A204.1 (cell line): ENCODE results near the gene TMEM14C.
A peak's percentile ranks its signal among the peaks of the same experiment; 100 is the strongest.

Experiments
- FAIRE-seq: peaks from 2 replicates; lab custom pipeline; 2012; peaks lifted over from hg19 to GRCh38; lab: Jason Lieb, UNC

Gene TMEM14C

DNA sequence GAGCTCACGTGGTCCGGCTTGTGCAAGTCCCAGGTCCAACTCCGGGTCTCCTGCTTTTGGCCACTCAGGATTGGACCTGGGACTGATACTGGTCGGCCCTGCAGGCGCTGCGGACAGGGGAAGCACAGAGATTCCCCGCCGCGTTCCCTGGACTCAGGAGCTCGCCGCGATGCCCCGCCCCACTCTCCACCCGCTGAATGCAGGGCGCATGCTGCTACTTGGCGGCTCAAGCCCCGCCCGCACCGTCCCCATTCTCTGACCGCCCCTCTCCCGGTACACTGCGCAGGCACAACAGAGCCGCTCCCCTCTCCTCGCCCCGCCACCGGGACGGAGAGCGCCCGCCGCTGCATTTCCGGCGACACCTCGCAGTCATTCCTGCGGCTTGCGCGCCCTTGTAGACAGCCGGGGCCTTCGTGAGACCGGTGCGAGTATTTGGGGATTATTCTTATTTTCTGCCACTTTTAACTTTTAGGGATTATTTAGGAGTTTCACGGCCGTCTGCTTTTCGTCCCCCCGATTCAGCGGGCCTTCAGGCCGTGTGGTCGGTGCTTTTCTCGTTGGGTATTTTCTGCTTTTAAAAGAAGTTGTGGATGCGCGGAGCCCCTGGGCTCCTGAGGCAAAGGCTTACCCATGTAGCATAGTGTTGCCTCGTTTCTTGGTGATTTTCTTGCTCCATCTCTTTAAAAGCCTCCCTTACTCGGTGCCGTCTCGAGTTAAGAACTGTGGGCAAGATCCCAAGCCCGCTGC, at the start of gene TMEM14C:
TSS of gene TMEM14C (plus strand) at position 251 of the 747 bp plus-strand sequence. CDS start 1,544 bp downstream, outside the sequence.
- FAIRE-seq = no peak

GRCh38 chr6:10676403-10676802, 46.5 kb upstream of the TMEM14C start:
- no peak for FAIRE-seq

GRCh38 chr6:10678456-10678855, 44.4 kb upstream of the TMEM14C start:
- no peak for FAIRE-seq

DNA sequence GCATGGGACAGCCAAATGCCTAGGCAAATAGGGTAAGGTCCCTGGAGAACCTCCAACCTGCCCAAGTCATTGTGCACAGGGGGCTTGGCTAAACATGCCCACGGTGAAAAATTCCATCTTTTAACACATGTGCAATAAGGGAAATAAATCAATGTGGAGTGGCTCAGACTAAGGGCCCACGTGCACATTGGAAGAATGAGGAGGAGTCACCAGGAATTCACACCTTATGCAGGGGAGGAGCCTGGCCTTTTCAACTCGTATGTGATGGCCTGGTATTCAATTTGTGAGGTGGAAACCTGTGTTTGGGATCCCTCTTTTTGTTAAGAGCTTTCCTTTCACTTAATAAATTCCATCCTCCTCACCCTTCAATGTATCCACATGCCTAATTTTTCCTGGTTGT, 41.1 kb upstream of the TMEM14C start:
- FAIRE-seq = no peak

DNA sequence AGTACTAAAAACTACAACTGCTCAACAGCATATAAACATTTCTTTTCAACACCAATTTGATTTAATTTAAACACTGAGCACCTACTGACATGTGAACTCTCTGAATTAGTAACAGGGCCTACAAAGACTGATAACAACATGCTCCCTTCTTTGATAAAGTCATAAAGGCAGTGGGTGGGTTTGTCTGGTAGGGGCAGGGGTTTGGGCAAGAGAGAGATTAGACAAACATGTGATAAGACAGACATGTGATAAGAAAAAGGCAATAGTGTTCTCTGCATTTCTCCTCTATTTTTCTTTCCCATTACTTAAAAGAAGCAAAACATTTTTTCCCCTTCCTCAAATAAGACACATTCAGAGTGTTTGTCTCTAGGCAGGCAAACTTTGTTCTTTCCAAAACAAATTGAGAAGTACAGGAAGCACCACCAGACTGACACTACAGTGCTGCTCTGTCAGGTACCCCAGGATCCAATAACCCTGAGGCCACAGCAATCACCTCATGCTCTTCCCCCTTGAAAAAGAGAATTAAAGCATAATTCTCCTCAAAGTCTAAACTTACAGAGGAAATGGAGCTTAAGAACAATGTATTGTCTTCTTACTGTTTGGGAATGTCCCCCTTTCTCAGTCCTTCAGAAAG, 40.4 kb upstream of the TMEM14C start:
- no peak for FAIRE-seq

- FAIRE-seq = no peak
These were observed 38.3 kb upstream of the TMEM14C start for GRCh38 chr6:10684618-10685017.

GRCh38 chr6:10685092-10685915, 37.6 kb upstream of the TMEM14C start:
- FAIRE-seq = no peak

- no peak for FAIRE-seq
These were observed 36.0 kb upstream of the TMEM14C start for GRCh38 chr6:10686901-10687300.

- no peak for FAIRE-seq
These were observed 35.3 kb upstream of the TMEM14C start for GRCh38 chr6:10687582-10687981.

- no peak for FAIRE-seq
These were observed 32.0 kb upstream of the TMEM14C start for GRCh38 chr6:10690651-10691445.

DNA sequence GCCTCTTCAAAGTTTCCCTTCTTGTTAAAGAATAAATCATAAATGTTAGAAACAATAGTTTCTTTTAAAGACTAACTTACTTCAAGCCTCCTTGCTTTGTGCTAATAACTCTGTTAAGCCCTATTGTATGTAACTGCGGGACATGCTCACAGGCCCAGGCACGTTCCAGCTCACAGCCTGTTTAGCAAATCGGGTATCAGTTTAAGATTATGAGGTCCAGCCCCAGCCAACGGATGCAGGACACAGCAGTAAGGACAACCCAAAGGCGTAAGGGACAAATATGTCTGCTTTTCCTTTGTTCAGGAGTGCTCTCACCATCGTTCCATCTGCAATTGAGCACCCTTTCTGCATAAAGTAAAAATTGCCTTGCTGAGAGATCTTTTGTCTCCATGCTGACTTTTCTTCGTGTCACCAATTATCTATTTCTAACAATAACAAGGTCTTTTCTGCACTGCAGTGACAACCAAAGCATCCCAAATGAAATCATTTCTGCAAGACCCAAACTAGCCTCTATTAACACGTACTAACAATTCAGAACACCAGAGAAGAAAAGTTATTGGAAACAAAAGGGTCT, 29.8 kb upstream of the TMEM14C start:
- no peak for FAIRE-seq

- FAIRE-seq = peak; percentile 80
These were observed 28.4 kb upstream of the TMEM14C start, which contains the start of the genes C6orf52 and PAK1IP1 for GRCh38 chr6:10694302-10695085. Gene C6orf52 (minus strand): TSS chr6:10694616. CDS start chr6:10687550, 7,066 bp downstream. Gene PAK1IP1 (plus strand): TSS chr6:10694972. CDS start chr6:10694986, 14 bp downstream.

DNA sequence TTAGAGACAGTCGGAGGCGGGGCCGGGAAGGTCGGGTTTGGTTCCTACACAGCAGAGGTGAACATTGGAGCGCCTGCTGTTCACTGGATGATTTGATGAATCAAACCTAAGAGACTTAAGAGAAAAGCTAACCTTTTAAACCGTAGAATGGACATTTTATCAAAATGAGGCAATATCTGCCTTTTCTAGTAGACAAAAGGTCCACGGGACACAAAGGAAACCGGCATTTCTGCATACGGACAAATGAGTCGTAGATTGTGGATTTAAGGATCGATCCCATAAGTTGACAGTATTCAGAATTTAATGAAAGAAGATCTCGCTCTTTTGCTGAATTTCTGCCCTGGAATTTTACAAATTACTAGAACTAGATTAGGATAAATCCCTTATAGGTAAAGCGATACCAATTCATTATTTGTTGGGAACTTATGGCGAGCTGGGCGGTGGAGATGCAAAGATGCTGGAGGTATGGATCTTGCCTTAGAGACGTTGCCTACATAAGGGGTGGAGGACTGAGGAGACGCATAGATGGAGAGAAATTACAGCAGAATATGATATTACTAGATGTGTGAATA, 27.7 kb upstream of the TMEM14C start:
- FAIRE-seq = no peak

GRCh38 chr6:10696655-10697054, 26.2 kb upstream of the TMEM14C start:
- no peak for FAIRE-seq

- FAIRE-seq = no peak
These were observed 8.9 kb upstream of the TMEM14C start for GRCh38 chr6:10713962-10714361.

DNA sequence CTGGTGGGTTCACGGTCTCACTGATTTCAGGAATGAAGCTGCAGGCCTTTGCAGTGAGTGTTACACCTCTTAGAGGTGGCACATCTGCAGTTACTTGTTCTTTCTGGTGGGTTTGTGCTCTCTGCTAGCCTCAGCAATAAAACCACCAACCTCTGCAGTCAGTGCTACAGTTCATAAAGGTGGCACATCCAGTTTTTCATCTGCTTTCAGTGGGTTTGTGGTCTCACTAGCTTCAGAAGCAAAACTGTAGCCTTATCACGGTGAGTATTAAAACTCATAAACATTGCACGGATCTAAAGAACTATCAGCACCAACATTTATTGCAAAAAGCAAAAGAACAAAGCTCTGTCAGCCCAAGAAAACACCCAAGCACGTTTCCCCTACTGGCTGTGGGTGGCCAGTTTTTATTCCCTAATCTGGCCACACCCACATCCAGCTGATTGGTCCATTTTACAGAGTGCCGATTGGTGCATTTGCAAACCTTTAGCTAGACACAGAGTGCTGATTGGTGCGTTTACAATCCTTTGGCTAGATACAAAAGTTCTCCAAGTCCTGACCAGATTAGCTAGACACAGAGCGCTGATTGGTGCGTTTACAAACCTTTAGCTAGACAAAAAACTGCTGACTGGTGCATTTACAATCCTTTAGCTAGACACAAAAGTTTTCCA, 3.4 kb upstream of the TMEM14C start:
- FAIRE-seq = no peak

DNA sequence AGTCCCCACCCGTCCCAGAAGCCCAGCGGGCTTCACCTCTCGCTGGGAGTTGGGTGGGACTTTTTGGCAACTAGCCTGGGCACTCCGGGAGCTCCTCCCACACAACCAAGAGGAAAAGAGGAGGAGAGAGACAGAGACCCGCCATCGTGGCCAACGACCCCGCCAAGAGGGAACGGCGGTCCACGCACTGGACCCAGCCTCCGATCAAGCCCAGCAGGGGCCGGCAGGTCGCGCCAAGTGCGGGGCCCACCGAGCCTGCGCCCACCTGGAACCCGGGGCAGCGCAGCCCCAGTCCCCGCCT, 3.0 kb upstream of the TMEM14C start:
- FAIRE-seq = no peak

GRCh38 chr6:10720265-10720959, 2.5 kb upstream of the TMEM14C start:
- FAIRE-seq = no peak
